Stomach (tissue), 9 donors: Measurements from ENCODE around the gene MYCBP2. TPM values are rescaled to one million over a fixed set of nuclear protein-coding genes. Genes with fewer than 3 reads are reported as not detected.
"Not testable (repeated sequence)": the region's sequence is repeated elsewhere in the genome, so short reads cannot be mapped to it uniquely, and the experiment has no call there.

Experiments used
- DNase-seq, 2 donors: peaks; one replicate each; pipeline versions ENCODE4 v3.0.0 to v3.0.0-alpha.2; 2013 to 2019
- H3K27ac ChIP-seq, 5 donors: fragments of 200-600 bp in 4 of 5; sonication (generic) in 4 of 5; one replicate each; pipeline ENCODE4 v1.5.1; 2013 to 2019; ENCODE audit warnings: mild to moderate bottlenecking in 1 of 5, moderate library complexity in 1 of 5
- H3K27me3 ChIP-seq, 3 donors: fragments of 200-600 bp; sonication (generic); one replicate each; pipeline ENCODE4 v1.5.1; 2017 to 2019; ENCODE audit warnings: mixed run types in 1 of 3
- H3K36me3 ChIP-seq, 4 donors: fragments of 200-600 bp; sonication (generic); 1 replicate in 3 of 4; 2 replicates in 1 of 4; pipeline ENCODE4 v1.5.1; 2016 to 2019
- H3K4me1 ChIP-seq, 4 donors: fragments of 200-600 bp; sonication (generic); one replicate each; pipeline ENCODE4 v1.5.1; 2016 to 2019
- H3K4me3 ChIP-seq, 4 donors: fragments of 200-600 bp; sonication (generic) in 3 of 4; one replicate each; pipeline ENCODE4 v1.5.1; 2016 to 2019; ENCODE audit warnings: mild to moderate bottlenecking in 1 of 4
- H3K9me3 ChIP-seq, 4 donors: fragments of 200-600 bp; sonication (generic); one replicate each; pipeline ENCODE4 v1.5.1; 2016 to 2019
- CTCF ChIP-seq, 7 experiments: fragments of 450-650 bp in 4 of 7; fragments of 200-600 bp in 3 of 7; sonication (generic) in 3 of 7; IDR thresholded peaks; one replicate each; pipeline ENCODE4 v1.5.1; 2016 to 2019; ENCODE audit warnings: antibody characterized with exemption in 7 of 7, control low read depth in 2 of 7, mild to moderate bottlenecking in 1 of 7
- EP300 ChIP-seq: sonication (generic); formaldehyde crosslinking; IDR thresholded peaks from one replicate; pipeline ENCODE4 v1.6.1; 2017; ENCODE audit warnings: antibody characterized with exemption
- POLR2A ChIP-seq, 4 donors: fragments of 450-650 bp; IDR thresholded peaks; one replicate each; pipeline ENCODE4 v1.6.1; 2016; ENCODE audit warnings: antibody characterized with exemption in 4 of 4, control low read depth in 2 of 4, mild to moderate bottlenecking in 1 of 4, moderate library complexity in 1 of 4
- POLR2AphosphoS5 ChIP-seq, 3 donors: sonication (generic); formaldehyde crosslinking; IDR thresholded peaks; one replicate each; pipeline ENCODE4 v1.6.1; 2016; ENCODE audit warnings: antibody characterized with exemption in 3 of 3
- WGBS, 5 donors: extraction: QIAGEN DNeasy Blood & Tissue Kit in 3 of 5; methylation state at CpG; one replicate each; pipeline versions ENCODE4 v1.1.5 to v1.1.7; 2013 to 2018; 5-methylcytosine and 5-hydroxymethylcytosine counted together
- intact Hi-C: fragments of 100-400 bp; cut with DNase I; formaldehyde crosslinking; loops from one replicate; pipeline ENCODE4 v1.15.1; 2023; ENCODE audit warnings: low total_unique reads
- polyA plus RNA-seq, 3 donors: library from polyadenylated mRNA; stranded (reverse); fragments of 200-250 nt; gene quantifications; one replicate each; pipeline ENCODE4 v1.2.3, GENCODE V29; 2013
- total RNA-seq, 5 donors: library from RNA; depleted of rRNA; stranded (reverse); fragments of >200 nt; gene quantifications; one replicate each; pipeline versions ENCODE4 v1.1.0 to v1.2.3, GENCODE V29; 2014 to 2016
- donor health status: healthy with polysubstance abuse.
- donor health status: Bipolar disorder and iron deficiency.
- donor health status: healthy.

The MYCBP2 gene
- total and polyA plus RNA-seq, 8 donors = 15.6 to 194 (median 70.4) TPM

- intact Hi-C loops = no loop called here
- 88 to 94% (median 92%) methylated on average over 5 of the region's 5 CpGs for WGBS, 5 donors
- DNase-seq = no peak
- H3K9me3 ChIP-seq = no peaks in the 10 kb centered on the region
- H3K36me3 ChIP-seq = peaks cover 0 to 94% (median 76%) of the 10 kb centered on the region in 4 donors
- H3K27ac ChIP-seq = no peak overlapping the region
- H3K4me3 ChIP-seq = no peak overlapping the region
- H3K27me3 ChIP-seq = no peaks in the 10 kb centered on the region
- H3K4me1 ChIP-seq = no peaks in the 10 kb centered on the region
- TF ChIP-seq EP300 = no peak
- no peak for TF ChIP-seq CTCF (IDR thresholded peaks at IDR 0.05)
- no peak for TF ChIP-seq POLR2AphosphoS5 (IDR thresholded peaks at IDR 0.05)
- no peak for TF ChIP-seq POLR2A (IDR thresholded peaks at IDR 0.05)
Measured at GRCh38 chr13:77265336-77265735, 61.6 kb downstream of the MYCBP2 start.

DNA sequence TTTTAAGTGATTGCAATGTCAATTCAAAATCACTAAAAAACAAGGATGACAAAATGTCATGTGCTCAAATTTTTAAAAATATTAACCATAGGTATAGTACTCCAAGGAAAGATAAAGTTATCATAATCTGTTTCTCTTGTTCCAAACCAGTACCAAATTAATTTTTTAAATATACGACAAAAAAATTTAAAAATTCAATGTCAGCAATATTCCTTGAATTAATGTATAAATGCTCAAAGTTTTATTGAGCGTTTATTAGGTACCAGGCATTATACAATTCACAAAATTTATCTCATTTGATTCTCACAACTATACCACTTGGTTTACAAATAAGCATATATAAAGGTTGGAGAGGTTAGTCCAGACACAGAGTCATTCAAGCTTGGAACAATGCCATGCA, 64.7 kb downstream of the MYCBP2 start:
- Histone ChIP-seq H3K4me3 (no peak overlapping the region), H3K27me3 (no peaks in the 10 kb centered on the region), H3K27ac (no peak overlapping the region), H3K4me1 (no peaks in the 10 kb centered on the region), H3K9me3 (no peaks in the 10 kb centered on the region), H3K36me3 (peaks cover 0 to 94% (median 71%) of the 10 kb centered on the region in 4 donors)
- no peak for DNase-seq
- intact Hi-C loops = no loop called here
- 96 to 98% (median 98%) methylated on average over 2 of the region's 2 CpGs for WGBS, 5 donors
- no peak for TF ChIP-seq POLR2A (IDR thresholded peaks at IDR 0.05)
- TF ChIP-seq CTCF (IDR thresholded peaks at IDR 0.05) = no peak
- TF ChIP-seq POLR2AphosphoS5 (IDR thresholded peaks at IDR 0.05) = no peak
- no peak for TF ChIP-seq EP300

- no peaks in the 10 kb centered on the region for H3K27me3 ChIP-seq
- DNase-seq = no peak
- H3K27ac ChIP-seq = no peak overlapping the region
- no peak overlapping the region for H3K4me3 ChIP-seq
- 90 to 97% (median 95%) methylated on average over 3 of the region's 3 CpGs for WGBS, 5 donors
- H3K36me3 ChIP-seq = peaks cover 0 to 47% (median 32%) of the 10 kb centered on the region in 4 donors
- TF ChIP-seq EP300 (no peak), CTCF (IDR thresholded peaks at IDR 0.05) (no peak), POLR2A (IDR thresholded peaks at IDR 0.05) (no peak), POLR2AphosphoS5 (IDR thresholded peaks at IDR 0.05) (no peak)
- no peaks in the 10 kb centered on the region for H3K9me3 ChIP-seq
- intact Hi-C loops = no loop called here
- no peaks in the 10 kb centered on the region for H3K4me1 ChIP-seq
Measured at GRCh38 chr13:77250975-77251374, 75.9 kb downstream of the MYCBP2 start.

GRCh38 chr13:77245224-77245623, 81.7 kb downstream of the MYCBP2 start:
- H3K9me3 ChIP-seq, H3K4me1 ChIP-seq, DNase-seq, intact Hi-C loops, H3K4me3 ChIP-seq, H3K27ac ChIP-seq, H3K27me3 ChIP-seq: not testable (repeated sequence)
- peaks cover 0 to 61% (median 57%) of the 10 kb centered on the region in 4 donors for H3K36me3 ChIP-seq
- WGBS, 5 donors = 93 to 96% (median 95%) methylated on average over 2 of the region's 2 CpGs

- Histone ChIP-seq H3K4me1 (no peaks in the 10 kb centered on the region), H3K9me3 (no peaks in the 10 kb centered on the region), H3K27ac (no peak overlapping the region), H3K36me3 (peaks cover 0 to 57% (median 50%) of the 10 kb centered on the region in 4 donors), H3K4me3 (no peak overlapping the region), H3K27me3 (no peaks in the 10 kb centered on the region)
- DNase-seq = no peak
- intact Hi-C loops = no loop called here
- 87 to 96% (median 92%) methylated on average over 3 of the region's 3 CpGs for WGBS, 5 donors
- TF ChIP-seq POLR2A (IDR thresholded peaks at IDR 0.05) (no peak), POLR2AphosphoS5 (IDR thresholded peaks at IDR 0.05) (no peak), CTCF (IDR thresholded peaks at IDR 0.05) (no peak), EP300 (no peak)
Measured at GRCh38 chr13:77239312-77239711, 87.6 kb downstream of the MYCBP2 start.
